DMS153 treated with DMSO at 0.1 percent for 48 hours (cell line): ENCODE measurements around the gene FAM163B.
A peak's percentile ranks its signal among the peaks of the same experiment; 100 is the strongest.
"Not testable (repeated sequence)": the region's sequence is repeated elsewhere in the genome, so short reads cannot be mapped to it uniquely, and the experiment has no call there.

ENCODE experiments used
- DNase-seq: peaks from one replicate; lab custom pipeline; 2025; ENCODE audit not compliant: unreplicated experiment; lab: John Stamatoyannopoulos, UW

Gene FAM163B

DNA sequence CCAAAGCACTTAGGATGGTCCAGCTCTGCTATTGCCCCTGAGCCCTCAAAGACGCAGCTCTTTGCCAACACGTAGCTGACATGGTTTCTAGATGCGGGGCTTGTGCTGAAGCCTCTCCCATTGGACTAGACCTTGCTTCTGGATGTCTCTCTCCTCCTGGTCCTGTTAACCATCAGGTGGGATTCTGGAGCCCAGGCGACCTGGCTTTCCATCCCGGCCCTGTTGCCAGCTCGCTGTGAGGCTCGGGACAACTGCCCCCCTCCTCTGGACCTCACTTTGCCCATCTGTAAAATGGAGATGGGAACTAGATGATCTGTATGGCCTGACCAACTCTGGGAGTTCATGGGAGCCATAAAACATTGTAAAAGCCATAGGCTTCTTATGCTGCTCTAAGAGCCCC, 31.0 kb upstream of the FAM163B start:
- no peak for DNase-seq

DNA sequence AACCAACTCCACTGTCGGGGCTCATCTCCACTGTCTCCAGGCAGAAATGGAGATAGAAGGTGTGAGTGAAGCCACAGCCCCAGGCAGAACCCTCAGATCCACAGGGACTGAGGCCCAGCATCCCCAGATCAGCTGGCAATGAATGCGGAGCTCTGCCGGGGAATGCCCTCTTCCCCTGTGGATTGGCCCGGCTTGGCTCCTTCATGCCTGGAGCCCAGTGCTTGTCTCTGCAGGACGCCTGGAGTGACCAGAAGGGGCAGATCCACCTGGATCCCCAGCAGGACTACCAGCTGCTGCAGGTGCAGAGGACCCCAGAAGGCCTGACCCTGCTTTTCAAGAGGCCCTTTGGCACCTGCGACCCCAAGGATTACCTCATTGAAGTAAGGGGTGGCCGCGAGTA, 30.4 kb upstream of the FAM163B start:
- DNase-seq: no peak

DNA sequence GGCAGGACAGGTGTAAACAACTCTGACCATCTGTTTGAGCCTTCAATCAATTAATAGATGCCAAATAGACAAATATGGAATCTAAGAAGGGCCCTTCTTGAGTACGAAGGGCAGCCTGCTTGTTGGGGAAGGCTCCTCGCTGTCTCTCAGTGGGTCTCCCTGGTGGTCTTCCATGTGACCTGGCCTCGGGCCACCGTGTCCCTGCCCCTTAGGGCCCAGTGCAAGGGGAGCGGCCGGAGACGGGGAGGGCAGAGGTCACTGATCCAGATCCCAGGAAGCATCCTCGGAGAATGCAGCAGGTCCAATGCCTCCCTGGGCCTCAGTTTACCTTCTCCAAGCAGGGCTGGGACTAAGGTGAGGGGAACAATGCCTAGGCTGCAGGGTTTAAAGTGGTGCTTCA, 29.5 kb upstream of the FAM163B start:
- DNase-seq: no peak

DNA sequence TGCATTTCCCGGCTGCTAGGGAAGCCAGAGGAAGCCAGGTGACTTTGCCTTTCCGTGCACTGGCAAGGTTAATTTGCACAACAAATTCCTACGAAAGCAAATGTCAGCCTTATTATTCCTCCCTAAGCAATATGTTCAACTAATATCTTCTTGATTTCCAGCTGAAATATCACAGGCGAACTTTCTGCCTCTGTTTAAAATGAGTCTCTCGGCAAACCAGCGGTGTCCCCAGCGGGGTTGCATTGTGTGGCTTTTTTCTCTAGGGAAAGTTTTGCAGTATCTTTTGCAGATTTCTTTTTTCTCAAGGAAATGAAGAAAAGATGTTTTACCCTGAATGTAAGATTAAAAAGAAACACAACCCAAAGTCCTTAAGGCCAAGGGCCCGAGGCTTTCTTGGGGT, 28.9 kb upstream of the FAM163B start:
- no peak for DNase-seq

DNA sequence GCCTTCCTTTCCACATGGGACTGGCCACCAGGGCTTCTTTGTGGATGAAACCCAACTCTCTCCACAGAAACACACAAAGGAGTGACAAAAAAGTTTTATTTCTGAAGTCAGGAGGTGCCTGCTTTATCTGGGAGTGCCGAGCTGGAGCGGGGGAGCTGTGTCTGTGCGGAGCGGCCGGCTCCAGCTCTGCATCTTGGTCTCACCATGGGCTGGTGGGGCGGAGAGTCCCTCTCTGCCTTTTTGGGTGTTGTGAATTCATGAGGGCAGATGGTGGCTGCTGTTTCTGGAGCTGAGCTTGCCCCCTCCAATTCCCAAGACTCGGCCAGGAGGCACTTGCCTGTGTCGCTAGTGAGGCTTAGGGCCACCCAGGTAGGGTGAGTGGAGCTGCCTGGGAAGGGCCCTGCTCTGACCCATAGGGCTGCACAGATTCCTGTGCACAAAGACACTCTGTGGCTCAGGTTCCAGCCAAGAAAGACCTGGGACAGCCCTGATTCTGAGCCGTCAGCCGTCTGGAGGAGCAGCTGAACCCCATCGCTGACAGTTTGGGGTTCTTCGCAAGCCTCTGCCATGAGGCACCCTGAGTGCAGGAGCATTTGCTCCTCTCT, 28.4 kb upstream of the FAM163B start:
- no peak for DNase-seq

DNA sequence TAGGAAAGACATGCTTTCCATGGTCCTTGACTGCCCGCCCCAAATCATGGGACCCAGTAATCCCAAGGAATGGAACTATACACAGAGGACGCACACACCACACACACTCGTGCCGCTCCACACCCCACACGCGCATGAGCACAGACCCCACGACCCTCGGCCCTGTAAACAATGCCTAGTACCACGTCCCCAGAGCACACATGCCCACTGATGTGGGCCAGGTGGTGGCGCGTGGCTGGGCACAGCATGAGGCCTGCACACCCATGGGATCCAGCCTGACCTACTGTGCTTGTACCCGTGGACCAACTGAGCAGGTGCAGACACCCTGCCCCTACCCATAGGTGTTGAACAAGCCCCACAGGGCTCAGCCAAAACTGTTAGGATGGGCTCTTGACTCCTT, 27.7 kb upstream of the FAM163B start:
- no peak for DNase-seq

DNA sequence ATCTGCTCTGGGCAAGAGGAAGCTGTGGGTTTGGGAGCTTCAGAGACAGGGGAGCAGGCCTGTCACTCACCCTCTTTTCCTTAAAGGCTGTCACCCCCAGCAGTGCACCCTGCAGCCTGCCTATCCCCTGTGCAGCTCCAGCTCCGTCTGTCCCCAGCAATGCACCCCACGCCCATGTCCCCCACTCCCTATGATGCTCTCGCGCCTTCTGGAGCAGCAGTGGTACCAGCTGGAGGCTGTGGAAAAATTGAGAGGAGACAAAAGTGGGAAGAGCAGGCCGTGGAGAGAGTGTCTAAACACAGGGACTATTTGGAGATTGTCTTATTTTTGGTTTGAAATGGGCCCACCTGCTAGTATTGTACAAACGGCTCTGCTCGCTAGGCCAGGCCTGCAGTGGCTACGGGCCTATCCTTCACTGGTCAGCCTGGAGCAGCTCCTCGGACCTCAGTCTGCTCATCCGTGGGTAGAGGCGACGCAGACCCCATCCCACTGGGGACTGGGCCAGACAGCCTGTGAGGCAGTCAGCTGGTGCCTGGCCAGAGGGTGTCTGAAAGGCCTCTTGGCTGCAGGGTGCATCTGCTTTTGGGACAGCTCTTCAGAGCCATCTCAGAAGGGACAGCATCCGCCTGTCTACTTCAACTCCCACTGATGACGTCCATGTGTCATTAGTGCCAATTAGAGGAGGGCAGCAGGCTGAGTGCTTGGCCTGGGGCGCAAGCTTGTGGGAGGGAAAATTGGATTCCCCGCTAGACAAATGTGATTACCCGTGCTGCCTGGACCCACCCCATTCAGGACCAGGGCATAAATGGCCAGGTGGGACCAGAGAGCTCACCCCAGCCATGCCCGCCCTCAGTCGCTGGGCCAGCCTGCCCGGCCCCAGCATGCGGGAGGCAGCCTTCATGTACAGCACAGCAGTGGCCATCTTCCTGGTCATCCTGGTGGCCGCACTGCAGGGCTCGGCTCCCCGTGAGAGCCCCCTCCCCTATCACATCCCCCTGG, 26.6 kb upstream of the FAM163B start, which contains the start of gene DBH:
DBH (plus strand) TSS at position 831 of the 999 bp plus-strand sequence; CDS start at position 840, 9 bp downstream.
- no peak for DNase-seq

DNA sequence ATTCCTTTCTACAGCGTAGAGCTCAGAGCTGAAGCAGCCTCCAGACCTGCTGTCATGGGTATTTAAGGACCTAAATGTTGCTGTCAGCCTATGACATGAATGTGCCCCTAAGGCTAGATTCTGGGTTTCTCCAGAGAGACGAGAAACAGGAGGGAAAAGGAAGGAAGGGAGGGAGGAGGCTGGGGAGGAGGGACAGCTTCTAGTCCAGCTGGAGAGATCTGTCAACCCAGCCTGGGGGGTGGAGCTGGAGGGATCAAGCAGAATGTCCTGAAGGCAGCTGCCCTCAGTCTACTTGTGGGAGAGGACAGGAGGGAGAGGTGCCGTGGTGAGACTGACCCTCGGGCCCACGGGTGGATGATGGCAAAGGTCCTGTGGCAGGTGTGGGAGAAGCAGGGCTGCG, 25.9 kb upstream of the FAM163B start:
- no peak for DNase-seq

DNA sequence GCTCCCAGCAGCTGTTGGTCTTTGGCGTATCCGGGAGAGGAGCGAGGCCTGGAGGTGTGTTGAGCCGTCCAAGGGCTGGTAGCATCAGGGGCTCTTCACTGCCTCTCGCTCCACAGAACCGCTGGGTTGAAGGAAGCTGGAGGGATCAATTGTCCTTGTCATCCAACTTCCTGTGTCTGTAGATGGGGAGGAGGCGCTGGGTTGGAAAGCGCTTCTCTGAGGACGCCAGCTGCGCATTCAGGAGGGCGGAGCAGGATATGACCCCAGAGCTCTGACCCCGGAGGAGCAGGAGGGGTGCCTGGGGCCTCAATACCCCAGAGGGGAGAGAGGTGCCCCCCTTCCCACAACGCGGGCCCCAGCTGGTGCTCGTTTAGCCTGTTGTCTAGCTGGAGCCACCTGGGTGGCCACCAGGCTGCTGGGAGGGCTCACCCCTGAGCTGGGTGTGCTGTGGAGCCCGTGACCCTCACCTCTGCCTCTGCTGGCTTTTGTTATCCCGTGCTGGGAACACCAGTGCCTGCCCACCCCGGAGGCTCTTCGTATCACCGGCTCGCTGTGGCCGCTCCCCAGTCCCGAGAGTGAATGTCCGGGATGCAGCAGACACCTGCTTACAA, 25.0 kb upstream of the FAM163B start:
- peak; percentile 52 for DNase-seq

DNA sequence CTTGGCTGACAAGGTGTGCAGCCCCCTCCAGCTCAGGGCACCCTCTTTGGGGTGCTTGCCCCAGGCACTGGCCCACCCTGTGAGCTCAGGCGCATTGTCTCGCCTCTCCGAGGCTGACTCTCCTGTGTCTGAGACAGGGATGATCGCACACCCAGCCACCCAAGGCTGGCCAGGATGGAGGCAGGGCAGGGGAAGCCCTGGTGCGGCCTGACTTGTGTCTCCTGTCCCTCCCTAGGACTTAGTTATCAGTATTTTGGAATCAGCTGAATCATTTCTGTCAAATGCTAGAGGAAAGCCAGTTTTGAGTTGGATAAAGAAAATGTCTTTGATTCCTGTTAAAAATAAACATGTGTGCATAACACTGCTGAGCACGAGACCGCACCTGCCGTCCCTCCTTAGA, 24.5 kb upstream of the FAM163B start:
- no peak for DNase-seq

DNA sequence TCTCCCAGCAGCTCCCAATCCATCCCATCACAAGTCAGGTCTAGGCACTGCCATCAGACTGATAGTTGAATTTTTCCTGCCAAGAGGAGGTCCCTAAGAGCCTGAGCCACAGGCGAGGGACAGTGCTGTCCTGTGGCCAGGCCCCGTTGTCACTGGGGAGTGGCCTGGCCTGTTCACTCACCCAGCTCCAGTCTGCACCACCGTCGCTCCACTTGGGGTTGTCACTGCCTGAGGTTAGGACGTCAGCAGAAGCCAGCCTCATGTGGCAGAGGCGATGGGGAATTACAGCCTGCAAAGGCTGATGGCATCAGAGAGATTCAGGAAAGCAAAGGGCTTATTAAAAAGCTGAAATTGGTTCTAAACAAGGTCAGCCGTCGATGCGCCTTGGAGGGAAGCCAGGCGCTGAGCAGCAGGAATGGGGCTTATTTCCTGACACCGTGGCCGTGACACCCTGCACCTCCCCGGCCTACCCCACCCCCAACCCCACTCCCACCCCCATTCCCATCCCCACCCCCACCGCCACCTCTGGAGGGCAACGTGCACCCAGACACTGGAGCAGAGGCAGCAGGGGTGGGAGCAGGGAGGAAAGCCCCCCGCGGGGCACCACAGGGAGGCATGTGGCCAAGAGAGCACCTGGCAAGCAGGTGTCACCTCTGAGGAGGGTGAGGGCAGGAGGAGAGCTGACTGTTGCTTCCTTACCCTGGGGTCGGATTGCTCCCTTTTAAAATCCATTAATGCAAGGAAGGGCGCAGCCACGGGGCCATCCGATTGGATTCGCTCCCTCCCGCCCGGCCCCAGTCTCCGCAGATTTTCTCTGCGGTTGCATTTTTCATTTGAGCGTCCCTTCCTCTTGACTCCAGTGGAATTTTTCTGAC, 23.9 kb upstream of the FAM163B start:
- DNase-seq: peak; percentile 58

DNA sequence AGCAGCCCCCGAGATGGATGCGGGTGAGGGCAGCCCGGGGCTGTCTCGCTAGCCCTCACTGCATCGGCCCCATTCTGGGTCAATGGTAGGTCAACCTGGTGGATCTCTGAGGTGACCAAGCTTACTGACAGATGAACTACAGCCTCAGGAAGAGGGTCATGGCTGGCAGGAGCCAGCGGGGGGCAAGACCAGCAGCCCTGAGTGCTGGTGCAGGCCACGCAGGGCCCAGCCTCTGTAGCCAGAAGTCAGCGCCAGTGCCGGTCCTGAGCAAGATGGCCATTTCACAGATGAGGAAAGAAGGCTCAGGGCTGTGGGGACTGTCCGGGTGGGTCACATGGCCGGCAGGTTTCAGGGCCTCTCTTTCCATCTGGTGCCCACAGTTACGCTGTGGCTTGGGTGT, 21.9 kb upstream of the FAM163B start:
- DNase-seq: no peak

DNA sequence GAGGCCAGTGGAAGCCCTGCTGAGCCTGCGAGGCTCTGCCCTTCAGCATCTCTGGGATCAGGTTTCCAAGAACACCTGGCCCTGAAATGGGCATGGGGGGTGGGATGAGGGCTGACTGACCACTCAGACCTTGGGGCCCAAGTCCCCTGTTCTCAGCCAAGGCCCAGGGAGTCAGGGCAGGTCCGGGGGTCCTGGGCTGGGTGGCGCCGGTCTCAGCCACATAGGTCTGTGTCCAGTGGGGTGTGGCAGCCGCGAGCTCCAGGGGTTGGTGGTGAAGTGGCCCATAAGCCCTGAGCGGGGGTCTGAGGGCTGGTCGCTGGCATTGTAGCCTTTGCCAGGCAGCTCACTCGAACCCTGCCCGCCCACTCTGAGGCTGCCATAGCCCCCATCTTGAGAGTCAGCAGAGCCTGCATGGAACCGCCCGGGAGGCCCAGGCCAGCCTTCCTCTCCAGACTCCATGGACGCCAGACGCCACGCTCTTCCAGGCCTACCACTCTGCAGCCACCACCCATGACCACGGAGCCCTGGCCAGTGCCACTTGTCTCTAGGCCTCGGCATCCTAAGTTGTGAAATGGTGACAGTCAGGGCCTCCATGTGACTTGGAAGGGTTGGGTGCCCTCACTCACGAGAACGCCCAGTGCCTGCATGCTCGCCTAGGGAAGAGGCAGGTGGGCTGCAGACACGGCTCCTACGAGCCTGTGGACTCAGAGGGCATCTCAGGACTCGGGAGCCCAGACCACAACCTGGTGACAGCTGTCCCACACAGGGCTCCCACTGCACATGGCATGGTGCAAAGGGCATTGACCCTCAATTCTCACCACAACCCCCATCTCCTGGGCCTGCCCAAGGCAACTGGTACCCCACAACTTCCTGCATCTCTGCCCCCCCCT, 20.3 kb upstream of the FAM163B start:
- DNase-seq: no peak

DNA sequence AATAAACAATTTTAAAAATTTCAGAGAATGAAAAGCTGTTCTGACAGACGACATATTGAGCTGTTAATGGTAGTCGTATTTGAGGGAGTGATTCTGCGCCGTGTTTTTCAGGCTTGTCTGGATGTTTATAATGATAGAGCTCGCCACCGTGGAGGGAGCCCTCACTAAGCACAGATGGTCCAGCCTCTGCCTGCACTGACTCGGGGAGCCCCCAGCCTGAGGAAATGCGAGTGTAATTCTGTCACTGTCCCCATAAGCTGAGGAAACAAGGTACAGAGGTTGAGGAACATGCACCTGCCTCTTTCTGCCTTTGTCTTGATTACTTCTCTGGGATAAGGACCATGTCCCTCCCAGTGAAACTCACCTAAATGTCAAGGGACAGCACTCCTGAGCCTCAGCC, 19.6 kb upstream of the FAM163B start:
- DNase-seq: no peak

DNA sequence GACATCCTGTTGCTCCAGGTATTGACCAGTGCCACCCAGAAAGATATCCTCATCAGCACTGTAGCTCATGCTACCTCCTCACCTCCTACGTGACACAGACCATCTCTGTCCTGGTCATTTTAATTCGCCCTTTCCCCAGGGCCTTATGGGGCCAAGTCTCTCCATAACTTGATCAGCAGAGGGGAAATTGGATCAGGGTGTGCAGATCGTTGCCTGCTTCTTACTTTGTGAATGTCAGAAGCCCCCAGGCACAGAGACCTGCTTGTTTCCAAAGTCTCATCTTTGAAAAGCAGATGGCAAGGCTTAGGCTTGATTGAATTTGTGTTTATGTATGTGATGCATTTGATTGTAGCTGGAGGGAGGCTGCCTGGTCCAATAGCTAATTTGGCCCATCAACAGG, 18.2 kb upstream of the FAM163B start:
- DNase-seq: no peak

DNA sequence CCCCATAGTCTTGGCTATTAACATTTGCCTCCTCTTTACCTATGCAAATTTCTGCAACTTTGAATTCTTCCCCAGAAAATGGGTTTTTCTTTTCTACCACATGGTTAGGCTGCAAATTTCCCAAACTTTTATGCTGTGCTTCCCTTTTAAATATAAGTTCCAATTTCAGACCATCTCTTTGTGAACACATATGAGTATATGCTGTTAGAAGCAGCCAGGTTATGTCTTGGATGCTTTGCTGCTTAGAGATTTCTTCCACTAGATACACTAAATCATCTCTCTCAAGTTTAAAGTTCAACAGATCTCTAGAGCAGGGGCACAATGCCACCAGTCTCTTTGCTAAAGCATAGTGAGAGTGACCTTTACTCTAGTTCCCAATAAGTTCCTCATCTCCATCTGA, 16.8 kb upstream of the FAM163B start:
- DNase-seq: not testable (repeated sequence)

DNA sequence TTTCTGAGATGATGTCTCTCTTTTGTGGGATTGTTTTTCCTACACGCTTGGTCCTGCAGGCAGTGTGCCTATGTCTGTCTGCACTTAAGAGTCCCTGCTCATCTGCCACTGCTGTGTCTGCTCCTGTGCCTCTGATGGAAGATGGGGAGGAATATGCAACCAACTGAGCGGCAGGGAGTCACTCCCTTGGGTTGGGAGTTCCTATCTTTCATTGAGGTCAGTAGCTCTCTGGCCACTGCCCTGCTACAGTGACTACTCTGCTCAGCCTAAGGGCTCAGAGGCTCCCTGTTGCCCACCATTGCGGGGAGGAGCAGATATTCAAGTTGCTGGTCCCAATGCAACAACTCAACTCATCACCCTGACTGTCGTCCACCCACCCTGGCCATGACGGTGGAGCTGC, 13.4 kb upstream of the FAM163B start:
- DNase-seq: no peak

DNA sequence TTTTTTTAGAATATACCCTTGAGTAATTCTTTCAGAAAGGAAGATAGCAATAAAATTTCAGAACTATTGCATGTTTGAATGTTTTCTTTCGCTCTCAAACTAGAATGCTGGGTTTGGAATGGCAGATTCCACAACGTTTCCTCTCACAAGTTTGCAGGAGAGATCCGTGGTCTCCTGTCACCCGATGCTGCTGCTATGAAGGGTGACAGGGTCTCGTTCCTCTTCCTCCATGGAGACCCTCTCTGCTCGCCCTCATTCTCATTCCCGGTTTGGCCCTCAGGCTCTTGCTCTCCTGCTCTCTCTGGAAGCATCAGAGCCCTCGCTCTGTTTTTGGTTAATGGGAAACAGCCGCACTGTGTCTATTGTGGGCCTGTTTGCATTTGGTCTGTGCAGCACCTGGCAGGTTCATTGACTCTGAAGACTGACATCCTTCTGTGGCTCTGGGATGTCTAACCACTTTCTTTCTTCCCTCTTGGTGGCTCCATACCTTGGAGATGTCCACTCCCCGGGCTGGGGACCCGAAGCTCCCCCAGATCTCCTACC, 12.6 kb upstream of the FAM163B start:
- DNase-seq: no peak

DNA sequence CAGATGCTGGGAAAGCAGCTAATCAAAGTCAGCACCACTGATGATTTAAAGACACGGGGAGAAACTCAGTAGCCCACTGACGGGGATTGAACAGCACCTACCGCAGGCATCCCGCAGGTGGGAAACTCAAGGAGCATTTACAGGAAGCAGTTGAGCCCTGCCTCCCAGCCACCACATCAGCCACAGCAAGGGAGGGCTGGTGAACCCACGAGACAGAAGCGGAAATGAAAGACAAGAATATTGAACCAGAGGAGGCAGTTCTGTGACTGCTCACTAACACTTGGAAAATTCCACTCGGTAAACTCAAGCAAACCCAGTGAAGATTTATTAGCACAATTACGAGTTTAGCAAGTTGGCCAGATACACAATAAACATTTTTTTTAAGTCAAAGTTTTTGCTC, 10.6 kb upstream of the FAM163B start:
- peak; percentile 39 for DNase-seq

DNA sequence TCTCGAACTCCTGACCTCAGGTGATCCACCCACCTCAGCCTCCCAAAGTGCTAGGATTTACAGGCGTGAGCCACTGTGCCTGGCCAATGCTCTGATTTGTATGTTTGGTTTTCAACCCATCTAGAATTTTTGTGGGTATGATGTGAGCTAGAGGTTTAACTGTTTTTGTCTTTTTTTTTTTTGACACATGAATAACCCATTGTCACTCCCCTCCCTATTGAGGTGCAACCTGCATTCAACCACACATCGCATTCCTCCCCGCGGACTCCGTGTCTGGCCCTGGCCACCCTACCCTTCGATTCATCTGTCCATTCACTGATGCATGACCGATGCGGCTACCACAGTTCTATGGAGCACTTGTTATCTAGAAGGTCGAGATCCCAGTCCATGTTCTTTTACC, 9.5 kb upstream of the FAM163B start:
- no peak for DNase-seq
